Effector memory CD8-positive, alpha-beta T cell (primary cell): ENCODE data around the gene TNNI3K.

Experiments used
- ATAC-seq: fragments of 150-1000 bp; cut with Tn5 transposase; replicated peaks from 2 replicates; pipeline ENCODE4 v1.10.0; 2021; ENCODE audit warnings: mild to moderate bottlenecking, moderate library complexity
- DNase-seq, 3 experiments: peaks; one replicate each; pipeline ENCODE4 v3.0.0; 2021
- H3K27ac Mint-ChIP-seq, 2 donors: one replicate each; pipeline ENCODE4 v1.8.0; 2022; ENCODE audit warnings: mild to moderate bottlenecking in 2 of 2, mixed read lengths in 2 of 2, moderate library complexity in 2 of 2
- H3K27me3 Mint-ChIP-seq, 2 donors: one replicate each; pipeline ENCODE4 v1.8.0; 2022; ENCODE audit warnings: mixed read lengths in 2 of 2
- H3K36me3 Mint-ChIP-seq: one replicate; pipeline ENCODE4 v1.8.0; 2022; ENCODE audit warnings: mild to moderate bottlenecking, moderate library complexity, mixed read lengths; ENCODE audit not compliant: insufficient read depth
- H3K4me1 Mint-ChIP-seq, 2 donors: one replicate each; pipeline ENCODE4 v1.8.0; 2022; ENCODE audit warnings: low read depth in 2 of 2, mixed read lengths in 2 of 2
- H3K4me3 Mint-ChIP-seq, 2 donors: one replicate each; pipeline ENCODE4 v1.8.0; 2022; ENCODE audit warnings: mild to moderate bottlenecking in 2 of 2, mixed read lengths in 2 of 2, moderate library complexity in 2 of 2
- H3K9me3 Mint-ChIP-seq, 2 donors: one replicate each; pipeline ENCODE4 v1.8.0; 2022; ENCODE audit warnings: mixed read lengths in 2 of 2

Gene TNNI3K

GRCh38 chr1:74328851-74329250 is 93.7 kb downstream of the TNNI3K start:
- ATAC-seq, result no peak
- no peaks in the 10 kb centered on the region for H3K36me3 Mint-ChIP-seq
- no peaks in the 10 kb centered on the region for H3K4me1 Mint-ChIP-seq
- H3K27ac Mint-ChIP-seq, result no peak overlapping the region
- H3K9me3 Mint-ChIP-seq, result no peaks in the 10 kb centered on the region
- H3K27me3 Mint-ChIP-seq, result no peaks in the 10 kb centered on the region
- no peak overlapping the region for H3K4me3 Mint-ChIP-seq
- DNase-seq, result no peak

GRCh38 chr1:74333244-74333643 is 98.1 kb downstream of the TNNI3K start:
- H3K4me3 Mint-ChIP-seq, result no peak overlapping the region
- no peaks in the 10 kb centered on the region for H3K36me3 Mint-ChIP-seq
- H3K27me3 Mint-ChIP-seq, result no peaks in the 10 kb centered on the region
- no peaks in the 10 kb centered on the region for H3K9me3 Mint-ChIP-seq
- no peak overlapping the region for H3K27ac Mint-ChIP-seq
- H3K4me1 Mint-ChIP-seq, result no peaks in the 10 kb centered on the region
- ATAC-seq (no peak), DNase-seq (no peak)

DNA sequence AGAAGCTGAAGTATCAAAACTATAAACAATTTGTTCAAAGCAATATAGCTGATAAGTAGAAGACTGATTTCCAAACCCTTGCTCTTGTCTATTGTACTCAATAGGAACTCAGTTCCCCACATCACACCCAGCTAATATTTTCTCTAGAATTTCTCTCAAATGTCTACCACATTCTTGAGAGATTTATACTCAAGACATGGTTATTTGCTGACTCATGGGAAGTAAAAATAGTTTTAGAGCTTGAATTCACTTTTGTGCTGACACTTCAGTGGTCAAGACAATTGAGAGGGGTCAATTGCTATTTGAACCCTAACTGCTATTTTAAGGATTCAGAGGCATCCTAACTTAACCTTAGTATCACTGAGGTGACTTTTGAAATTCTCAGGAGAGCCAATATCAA is 99.0 kb downstream of the TNNI3K start:
- DNase-seq, result no peak
- no peak for ATAC-seq
- Mint-ChIP-seq H3K4me3 (no peak overlapping the region), H3K36me3 (no peaks in the 10 kb centered on the region), H3K9me3 (no peaks in the 10 kb centered on the region), H3K4me1 (no peaks in the 10 kb centered on the region), H3K27ac (no peak overlapping the region), H3K27me3 (no peaks in the 10 kb centered on the region)

DNA sequence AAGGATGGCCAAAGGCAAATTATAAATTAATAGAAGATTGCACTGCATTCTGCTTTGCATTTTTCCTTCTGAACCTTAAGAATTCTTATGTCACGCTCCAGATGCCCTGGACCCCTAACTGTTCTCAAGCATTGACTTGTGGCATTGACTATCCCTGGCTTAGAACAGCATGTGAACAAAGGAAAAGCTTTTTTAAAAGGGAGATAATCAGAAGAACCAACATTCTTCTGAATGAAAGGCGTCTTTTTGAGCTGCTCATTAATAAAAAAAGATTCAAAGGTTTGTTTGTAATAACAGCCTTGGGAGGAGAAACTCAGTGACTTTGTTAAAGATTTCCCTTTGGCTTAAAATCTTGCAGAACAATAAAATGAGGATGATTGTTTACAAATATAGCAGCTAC is 105.5 kb downstream of the TNNI3K start:
- H3K9me3 Mint-ChIP-seq, result no peaks in the 10 kb centered on the region
- H3K4me3 Mint-ChIP-seq, result no peak overlapping the region
- DNase-seq (no peak), ATAC-seq (no peak)
- H3K27ac Mint-ChIP-seq, result no peak overlapping the region
- H3K27me3 Mint-ChIP-seq, result no peaks in the 10 kb centered on the region
- no peaks in the 10 kb centered on the region for H3K4me1 Mint-ChIP-seq
- H3K36me3 Mint-ChIP-seq, result no peaks in the 10 kb centered on the region

DNA sequence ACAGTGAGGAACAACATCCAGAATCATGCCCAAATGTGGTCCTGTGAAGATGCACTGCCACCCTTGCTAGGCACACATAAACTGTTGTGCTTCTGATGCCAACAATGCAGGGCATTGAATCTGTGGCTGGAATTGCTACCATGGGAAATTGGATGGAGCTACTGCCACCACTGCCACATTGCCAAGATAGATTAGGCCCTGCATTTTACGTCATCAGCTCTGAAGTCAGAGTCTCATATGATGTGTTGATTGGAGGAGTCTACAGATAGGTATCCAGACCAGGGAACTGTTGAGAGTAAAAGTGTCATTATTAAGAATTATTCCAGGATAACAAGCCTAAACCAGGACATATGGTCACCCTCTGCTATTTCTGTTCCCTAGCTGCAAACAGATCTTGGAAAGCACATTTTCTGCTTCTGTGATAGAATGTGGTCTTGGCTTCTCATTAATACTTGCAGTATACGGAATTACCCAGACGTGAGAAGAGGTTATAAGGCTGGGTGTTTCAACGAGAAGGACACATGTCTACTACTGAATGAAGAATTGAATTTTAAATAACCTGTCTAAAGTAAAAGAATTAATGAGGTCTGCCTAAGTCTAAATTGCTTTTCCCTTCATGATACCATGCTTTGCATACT is 106.6 kb downstream of the TNNI3K start:
- DNase-seq, result no peak
- Mint-ChIP-seq H3K36me3 (no peaks in the 10 kb centered on the region), H3K27me3 (no peaks in the 10 kb centered on the region), H3K4me3 (no peak overlapping the region), H3K9me3 (no peaks in the 10 kb centered on the region), H3K27ac (no peak overlapping the region), H3K4me1 (no peaks in the 10 kb centered on the region)
- no peak for ATAC-seq

- no peak for ATAC-seq
Measured at GRCh38 chr1:74343216-74343615, 108.0 kb downstream of the TNNI3K start.

GRCh38 chr1:74344387-74344786 is 109.2 kb downstream of the TNNI3K start:
- DNase-seq (no peak), ATAC-seq (no peak)
- Mint-ChIP-seq H3K9me3 (no peaks in the 10 kb centered on the region), H3K4me1 (no peaks in the 10 kb centered on the region), H3K27me3 (no peaks in the 10 kb centered on the region), H3K27ac (no peak overlapping the region), H3K36me3 (no peaks in the 10 kb centered on the region), H3K4me3 (no peak overlapping the region)

More at GRCh38 chr1:74343216-74343615, 108.0 kb downstream of the TNNI3K start:
- H3K4me1 Mint-ChIP-seq, result no peaks in the 10 kb centered on the region
- no peak overlapping the region for H3K27ac Mint-ChIP-seq
- no peak for DNase-seq
- no peaks in the 10 kb centered on the region for H3K36me3 Mint-ChIP-seq
- no peaks in the 10 kb centered on the region for H3K27me3 Mint-ChIP-seq
- no peak overlapping the region for H3K4me3 Mint-ChIP-seq
- H3K9me3 Mint-ChIP-seq, result no peaks in the 10 kb centered on the region

DNA sequence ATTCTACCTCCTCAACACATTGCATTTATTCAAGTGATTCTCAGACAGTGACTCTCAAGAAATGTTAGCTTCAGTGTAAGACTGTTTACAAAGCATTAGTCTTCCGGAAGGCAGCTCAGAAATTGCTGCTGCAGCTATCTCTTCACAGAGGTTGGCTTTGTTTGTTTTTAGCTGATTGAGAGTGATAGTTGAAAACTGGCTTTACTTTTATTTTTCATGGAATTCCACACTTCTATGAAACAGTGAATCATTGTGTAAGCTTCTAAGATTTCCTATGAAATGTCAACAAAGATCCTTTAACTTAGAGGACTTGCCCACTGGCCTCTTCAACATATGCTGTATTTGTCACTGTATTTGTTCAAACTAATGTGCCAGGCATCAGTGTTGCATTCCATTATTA is 121.3 kb downstream of the TNNI3K start:
- Mint-ChIP-seq H3K27me3 (no peaks in the 10 kb centered on the region), H3K27ac (no peak overlapping the region), H3K9me3 (no peaks in the 10 kb centered on the region), H3K4me1 (no peaks in the 10 kb centered on the region), H3K36me3 (no peaks in the 10 kb centered on the region), H3K4me3 (no peak overlapping the region)
- ATAC-seq (no peak), DNase-seq (no peak)

- no peaks in the 10 kb centered on the region for H3K36me3 Mint-ChIP-seq
- ATAC-seq, result no peak
- no peaks in the 10 kb centered on the region for H3K27me3 Mint-ChIP-seq
- no peak overlapping the region for H3K27ac Mint-ChIP-seq
- DNase-seq, result no peak
- H3K4me1 Mint-ChIP-seq, result no peaks in the 10 kb centered on the region
- H3K4me3 Mint-ChIP-seq, result no peak overlapping the region
- no peaks in the 10 kb centered on the region for H3K9me3 Mint-ChIP-seq
Measured at GRCh38 chr1:74357150-74357549, 122.0 kb downstream of the TNNI3K start.

DNA sequence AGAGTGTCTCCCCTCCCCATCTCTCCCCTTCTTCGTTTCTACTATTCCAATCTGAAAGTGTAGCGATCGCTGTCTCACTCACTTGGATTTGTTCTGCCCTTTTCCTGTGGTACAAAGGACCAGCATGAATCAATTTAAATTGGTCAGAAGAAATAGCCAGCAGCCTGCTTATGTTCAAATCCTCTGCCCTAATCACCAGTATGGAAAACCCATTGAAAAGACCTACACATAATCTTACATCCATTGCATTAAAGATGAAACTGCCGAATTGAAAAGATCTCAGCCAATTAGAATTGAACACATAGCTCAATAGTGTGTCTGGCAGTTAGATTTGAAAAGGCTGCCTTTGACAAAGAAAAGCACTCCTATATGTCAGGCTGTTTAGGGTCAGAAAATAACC is 122.6 kb downstream of the TNNI3K start:
- no peak overlapping the region for H3K4me3 Mint-ChIP-seq
- no peak for ATAC-seq
- H3K4me1 Mint-ChIP-seq, result no peaks in the 10 kb centered on the region
- DNase-seq, result no peak
- no peaks in the 10 kb centered on the region for H3K9me3 Mint-ChIP-seq
- H3K27me3 Mint-ChIP-seq, result no peaks in the 10 kb centered on the region
- H3K36me3 Mint-ChIP-seq, result no peaks in the 10 kb centered on the region
- H3K27ac Mint-ChIP-seq, result no peak overlapping the region

DNA sequence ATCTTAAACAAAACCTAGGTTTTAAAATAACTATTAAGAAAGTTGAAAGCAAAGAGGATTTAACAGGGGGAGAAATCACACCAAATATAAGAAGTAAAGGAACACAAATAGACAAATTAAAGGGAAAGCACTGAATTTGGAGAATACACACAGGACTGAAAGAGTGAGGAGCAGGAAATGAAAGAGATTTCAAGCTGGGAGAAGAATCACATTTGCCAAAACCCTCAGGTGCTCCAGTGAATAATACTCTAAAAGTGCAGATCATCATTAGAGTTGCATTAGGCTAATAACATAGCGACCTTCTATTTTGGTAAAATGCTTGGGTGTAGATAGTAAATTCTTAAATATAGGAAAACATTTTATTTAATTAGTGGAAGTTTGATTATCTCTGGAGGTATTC is 127.5 kb downstream of the TNNI3K start:
- H3K27ac Mint-ChIP-seq, result no peak overlapping the region
- no peak overlapping the region for H3K4me3 Mint-ChIP-seq
- DNase-seq, result no peak
- no peaks in the 10 kb centered on the region for H3K9me3 Mint-ChIP-seq
- ATAC-seq, result no peak
- H3K27me3 Mint-ChIP-seq, result no peaks in the 10 kb centered on the region
- no peaks in the 10 kb centered on the region for H3K4me1 Mint-ChIP-seq
- H3K36me3 Mint-ChIP-seq, result no peaks in the 10 kb centered on the region

DNA sequence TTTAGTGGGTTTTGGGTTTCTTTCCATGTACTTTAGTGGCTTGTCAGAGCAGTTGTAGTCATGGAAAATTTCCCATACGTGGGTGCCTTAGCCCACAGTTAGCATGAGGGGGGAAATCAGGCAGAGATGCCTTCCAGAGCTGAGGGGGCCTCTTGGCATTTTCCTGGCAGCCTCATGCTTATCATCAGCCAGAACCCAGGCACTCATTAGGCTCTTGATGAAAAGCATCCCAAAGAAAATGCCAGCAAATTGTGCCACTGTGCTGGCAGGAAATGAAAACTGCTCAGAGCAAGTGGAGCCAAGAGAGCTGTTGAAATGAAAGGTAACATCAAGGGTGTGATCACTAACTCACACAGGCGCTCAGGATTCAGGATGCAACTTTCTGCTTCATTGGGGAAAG is 128.0 kb downstream of the TNNI3K start:
- Mint-ChIP-seq H3K9me3 (no peaks in the 10 kb centered on the region), H3K27ac (no peak overlapping the region), H3K4me3 (no peak overlapping the region), H3K4me1 (no peaks in the 10 kb centered on the region), H3K27me3 (no peaks in the 10 kb centered on the region), H3K36me3 (no peaks in the 10 kb centered on the region)
- DNase-seq (no peak), ATAC-seq (no peak)

- DNase-seq (no peak), ATAC-seq (no peak)
- Mint-ChIP-seq H3K4me3 (no peak overlapping the region), H3K9me3 (no peaks in the 10 kb centered on the region), H3K27me3 (no peaks in the 10 kb centered on the region), H3K27ac (no peak overlapping the region), H3K4me1 (no peaks in the 10 kb centered on the region), H3K36me3 (no peaks in the 10 kb centered on the region)
Measured at GRCh38 chr1:74367175-74367813, 132.1 kb downstream of the TNNI3K start.

- ATAC-seq (no peak), DNase-seq (no peak)
- H3K27ac Mint-ChIP-seq, result no peak overlapping the region
Measured at GRCh38 chr1:74368335-74368734, 133.1 kb downstream of the TNNI3K start.

More at GRCh38 chr1:74368335-74368734, 133.1 kb downstream of the TNNI3K start:
- no peaks in the 10 kb centered on the region for H3K27me3 Mint-ChIP-seq
- no peaks in the 10 kb centered on the region for H3K4me1 Mint-ChIP-seq
- H3K36me3 Mint-ChIP-seq, result no peaks in the 10 kb centered on the region
- H3K4me3 Mint-ChIP-seq, result no peak overlapping the region
- no peaks in the 10 kb centered on the region for H3K9me3 Mint-ChIP-seq
